HG03103 (cell line): ENCODE data around the gene KATNIP.

Source experiments
- ATAC-seq: cut with Tn5 transposase; IDR thresholded peaks from one replicate; pipeline ENCODE4 v1.9.1; 2021; ENCODE audit warnings: low read depth; ENCODE audit not compliant: unreplicated experiment

KATNIP gene

DNA sequence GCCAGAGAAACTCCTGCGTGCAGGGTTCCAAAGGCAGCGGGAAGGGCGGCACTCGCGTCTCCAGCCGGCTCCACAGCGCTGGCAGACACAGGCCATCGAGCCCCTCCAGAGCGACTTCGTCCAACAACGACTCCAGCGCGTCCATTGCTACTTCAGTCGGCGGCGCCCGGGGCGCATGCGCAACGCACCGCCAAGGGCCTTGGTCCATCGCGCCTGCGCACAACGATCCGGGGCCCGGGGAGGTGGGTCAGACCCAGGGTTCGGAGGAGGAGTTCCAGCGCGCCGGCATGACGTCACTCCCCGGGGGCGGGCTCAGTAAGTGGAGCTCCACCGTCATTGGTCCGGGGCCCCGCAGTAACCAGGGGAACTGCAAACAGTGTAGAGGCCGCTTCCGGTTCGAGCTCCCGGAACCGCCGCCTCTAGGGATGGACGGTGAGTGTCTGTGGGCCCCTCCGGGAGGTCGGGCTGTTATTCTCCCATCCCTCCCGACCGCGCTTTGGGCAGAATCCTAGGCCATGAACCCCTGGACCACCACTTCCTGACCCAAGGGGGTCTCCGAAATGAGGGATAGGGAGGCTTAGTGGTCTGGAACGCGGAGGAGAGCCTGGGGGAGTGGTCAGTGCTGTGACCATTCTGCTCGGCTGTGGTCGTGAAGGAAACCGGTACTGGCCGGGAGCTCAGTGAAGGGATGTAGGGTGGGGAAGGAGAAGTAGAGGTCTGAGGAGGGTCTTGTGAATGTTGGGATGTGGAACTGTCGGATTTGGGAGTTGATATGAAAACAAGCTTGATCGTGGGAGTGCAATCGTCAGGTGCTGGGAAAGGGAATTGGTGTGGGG is at the start of gene KATNIP, which contains the start of gene GTF3C1:
KATNIP (plus strand) TSS at position 399 of the 836 bp plus-strand sequence; CDS start at position 426, 27 bp downstream.
GTF3C1 (minus strand) TSS at position 168 of the 836 bp plus-strand sequence; CDS start at position 145, 23 bp downstream.
- peak; percentile 98 for ATAC-seq

DNA sequence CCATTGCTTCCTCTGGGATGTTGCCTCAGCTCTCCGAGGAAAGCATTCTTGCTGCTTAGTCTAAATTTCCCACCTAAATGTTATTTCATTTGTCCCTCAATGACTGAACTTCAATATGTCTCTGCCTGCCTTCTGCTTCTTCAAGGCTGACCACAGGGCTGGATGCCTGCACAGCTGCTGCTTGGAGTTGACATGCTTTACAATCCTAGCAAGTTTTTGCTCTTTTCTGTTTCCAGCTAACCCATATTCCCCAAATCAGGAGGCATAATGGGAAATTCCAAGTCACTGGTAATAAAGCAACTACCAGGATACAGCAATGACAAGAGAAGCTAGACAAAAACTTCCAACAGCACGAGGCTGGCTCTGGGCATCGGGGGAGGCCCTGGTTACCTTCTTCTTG is 49.1 kb upstream of the KATNIP start:
- no peak for ATAC-seq

- no peak for ATAC-seq
Observed at GRCh38 chr16:27503662-27504061, 46.3 kb upstream of the KATNIP start.

DNA sequence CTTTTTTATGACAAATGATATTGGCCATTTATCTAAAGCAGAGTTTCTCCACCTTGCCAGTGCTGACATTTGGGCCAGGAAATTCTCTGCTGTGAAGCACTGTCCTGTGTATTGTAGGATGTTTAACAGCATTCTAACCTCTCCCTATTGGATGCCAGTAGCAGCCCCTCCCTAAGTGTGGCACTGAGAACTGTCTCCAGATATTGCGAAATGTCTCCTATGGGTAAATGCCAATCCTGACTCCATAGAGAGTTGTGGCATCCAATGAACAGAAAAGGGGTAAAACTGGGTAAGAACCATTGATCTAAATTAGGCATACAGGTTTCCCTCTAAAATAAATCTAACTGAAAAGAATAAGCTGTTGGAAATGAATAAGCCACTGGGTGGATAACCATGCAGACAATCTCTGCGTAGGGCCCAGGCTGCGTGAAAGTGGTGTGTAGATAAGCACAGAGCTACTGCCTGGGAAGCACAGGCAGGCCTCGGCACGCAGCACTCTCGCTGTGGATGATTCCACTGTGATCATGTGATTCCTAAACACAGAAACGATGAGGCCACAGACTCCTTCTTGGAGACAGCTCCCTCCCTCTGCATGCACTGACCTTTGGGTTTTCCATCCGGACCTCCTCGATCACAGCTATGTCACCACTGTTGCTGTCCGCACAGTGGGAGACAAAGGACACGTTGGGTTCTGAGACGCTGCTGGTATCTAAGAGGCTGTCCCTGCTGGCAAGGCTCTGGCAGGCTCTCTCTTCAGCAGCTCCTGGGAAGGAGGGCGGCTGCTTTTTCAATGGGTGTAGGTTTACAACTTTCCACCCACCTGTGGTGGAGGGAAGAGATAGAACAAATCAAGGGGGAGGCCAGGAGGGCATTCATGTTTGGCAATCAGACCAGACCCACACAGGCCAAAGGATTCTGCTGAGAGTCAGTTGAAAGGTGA is 44.4 kb upstream of the KATNIP start:
- ATAC-seq: no peak

GRCh38 chr16:27506771-27507170 is 43.2 kb upstream of the KATNIP start:
- ATAC-seq: no peak

DNA sequence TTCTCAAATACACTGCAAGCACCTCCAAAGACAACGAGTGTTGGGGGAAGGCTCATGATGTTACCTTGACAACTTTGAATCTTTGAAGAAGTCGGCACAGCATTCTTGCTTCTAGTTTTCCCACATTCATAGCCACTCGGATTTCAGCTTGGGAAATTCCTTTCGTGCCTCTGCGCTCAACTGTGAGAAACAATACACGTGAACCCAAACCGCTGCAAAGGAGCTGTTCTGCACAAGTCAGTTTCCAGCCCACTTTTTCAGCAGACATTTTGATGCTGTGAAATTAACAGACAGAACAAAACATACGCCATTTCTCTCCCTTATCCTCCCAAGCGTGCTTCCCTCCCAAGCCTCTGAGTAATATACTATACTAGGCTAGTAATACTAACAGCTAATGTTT is 41.5 kb upstream of the KATNIP start:
- no peak for ATAC-seq

DNA sequence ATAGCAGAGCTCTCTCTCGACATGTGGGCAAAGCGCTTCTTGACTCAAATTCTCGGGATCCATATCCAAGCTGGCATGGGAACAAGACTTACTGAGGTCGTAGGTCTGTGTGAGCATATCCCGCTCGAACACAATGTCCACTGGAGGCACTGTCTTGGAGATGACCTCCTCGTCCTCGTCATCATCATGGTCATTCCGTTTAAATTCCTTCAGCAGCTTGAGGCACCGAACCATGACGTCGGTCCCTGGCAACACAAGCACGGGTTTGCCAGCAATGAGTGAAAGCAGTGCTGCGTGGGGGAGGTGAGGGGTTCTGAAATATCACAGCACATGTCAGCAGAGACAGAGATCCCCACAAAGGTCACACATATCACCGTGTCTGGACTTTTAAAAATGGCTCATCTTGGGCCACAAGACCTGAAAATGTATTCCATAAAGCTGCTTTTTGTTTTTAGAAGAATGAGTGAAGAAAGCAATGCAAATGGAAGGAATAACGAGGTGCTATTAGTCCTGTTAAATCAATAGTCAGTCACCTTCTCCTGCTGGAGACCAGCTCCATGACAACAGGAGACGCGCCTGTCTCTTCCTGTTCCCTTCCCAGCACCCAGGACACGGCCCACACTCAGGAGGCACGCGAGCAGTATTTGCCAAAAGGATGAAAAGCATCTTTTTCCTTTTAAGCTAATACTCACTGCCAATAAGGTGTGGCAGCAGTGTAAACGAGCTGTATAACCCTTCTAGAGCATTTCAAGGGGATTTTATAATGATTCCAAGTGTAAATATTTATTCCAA is 38.1 kb upstream of the KATNIP start:
- no peak for ATAC-seq

- no peak for ATAC-seq
Observed at GRCh38 chr16:27514806-27515205, 35.1 kb upstream of the KATNIP start.

DNA sequence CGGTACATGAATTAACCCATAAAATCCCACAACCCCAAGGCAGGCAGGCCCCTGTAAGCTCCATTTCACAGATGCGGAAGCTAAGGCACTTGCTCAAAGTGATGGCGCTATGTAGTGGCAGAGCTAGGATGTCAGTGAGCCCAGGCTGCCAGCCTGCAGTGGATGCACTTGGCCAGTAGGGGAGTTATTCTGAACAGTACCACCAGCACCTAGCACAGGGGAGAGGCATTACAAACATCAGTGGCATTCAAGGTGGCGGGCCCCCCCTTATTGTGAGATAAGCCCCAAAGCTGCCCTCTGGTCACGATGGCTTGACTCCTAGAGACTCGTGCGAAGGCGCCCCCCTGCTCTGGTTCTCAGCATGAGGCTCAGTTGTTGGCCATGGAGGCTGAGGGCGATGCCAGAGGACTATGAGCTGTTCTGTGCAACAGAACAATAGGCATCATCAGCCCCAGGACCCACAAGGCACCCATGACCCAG is 34.0 kb upstream of the KATNIP start:
- no peak for ATAC-seq

DNA sequence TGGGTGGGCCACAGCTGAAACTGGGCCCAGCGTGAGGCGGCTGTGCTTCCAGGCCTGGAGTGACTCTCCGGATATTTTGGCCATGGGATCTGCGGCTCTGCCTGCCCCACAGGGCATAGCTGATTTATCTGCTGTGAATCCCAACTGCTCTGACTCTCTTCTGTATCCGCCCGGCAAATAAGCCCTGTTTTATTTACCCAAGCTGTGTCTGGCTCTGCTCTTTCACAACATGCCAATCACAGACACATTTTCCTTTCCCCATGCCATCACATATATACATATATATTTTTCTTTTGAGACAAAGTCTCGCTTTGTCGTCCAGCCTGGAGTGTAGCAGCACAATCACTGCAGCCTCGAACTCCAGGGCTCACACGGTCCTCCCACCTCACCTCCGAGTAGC is 33.6 kb upstream of the KATNIP start:
- ATAC-seq: no peak

- ATAC-seq: no peak
Observed at GRCh38 chr16:27517664-27518063, 32.3 kb upstream of the KATNIP start.

DNA sequence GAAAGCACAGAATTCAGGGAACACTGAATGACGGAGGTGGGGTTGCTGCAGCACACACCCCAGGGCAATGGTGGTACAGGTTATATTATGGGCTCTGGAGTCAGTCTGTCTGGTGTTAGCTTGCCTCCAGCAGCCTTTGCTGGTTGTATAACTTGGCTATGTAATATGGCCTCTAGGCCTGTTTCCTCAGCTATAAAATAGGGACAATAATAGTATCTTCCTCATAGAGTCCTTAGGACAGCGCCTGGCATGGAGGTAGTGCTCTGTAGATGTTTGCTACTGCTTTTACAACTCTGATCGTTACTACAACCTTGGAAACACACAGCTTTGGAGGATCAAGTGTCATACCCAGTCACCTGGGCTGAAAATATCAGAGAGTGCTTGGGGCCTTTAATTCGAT is 31.7 kb upstream of the KATNIP start:
- no peak for ATAC-seq

- no peak for ATAC-seq
Observed at GRCh38 chr16:27520982-27521673, 28.8 kb upstream of the KATNIP start.

GRCh38 chr16:27522173-27522707 is 27.7 kb upstream of the KATNIP start:
- ATAC-seq: no peak

GRCh38 chr16:27526180-27526579 is 23.8 kb upstream of the KATNIP start:
- no peak for ATAC-seq

DNA sequence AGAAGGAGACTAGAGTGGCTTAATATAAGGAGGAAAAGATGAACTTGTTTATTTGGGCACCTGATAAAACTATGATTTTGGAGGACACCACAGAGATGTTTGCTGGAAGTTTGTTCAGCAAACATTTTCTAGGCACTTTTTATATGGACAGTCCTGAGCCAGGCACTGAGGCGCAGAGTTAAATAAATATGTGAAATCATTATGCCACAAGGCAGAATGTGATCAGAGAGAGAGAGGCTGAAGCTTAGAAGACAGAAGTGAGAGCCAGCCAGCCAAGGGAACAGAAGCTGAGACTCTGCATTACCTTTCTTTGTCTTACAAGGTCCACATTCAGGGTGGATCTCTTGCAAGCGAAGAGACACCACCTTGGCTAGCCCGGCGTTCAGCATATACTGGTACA is 21.6 kb upstream of the KATNIP start:
- ATAC-seq: no peak

- ATAC-seq: no peak
Observed at GRCh38 chr16:27529962-27530361, 20.0 kb upstream of the KATNIP start.

DNA sequence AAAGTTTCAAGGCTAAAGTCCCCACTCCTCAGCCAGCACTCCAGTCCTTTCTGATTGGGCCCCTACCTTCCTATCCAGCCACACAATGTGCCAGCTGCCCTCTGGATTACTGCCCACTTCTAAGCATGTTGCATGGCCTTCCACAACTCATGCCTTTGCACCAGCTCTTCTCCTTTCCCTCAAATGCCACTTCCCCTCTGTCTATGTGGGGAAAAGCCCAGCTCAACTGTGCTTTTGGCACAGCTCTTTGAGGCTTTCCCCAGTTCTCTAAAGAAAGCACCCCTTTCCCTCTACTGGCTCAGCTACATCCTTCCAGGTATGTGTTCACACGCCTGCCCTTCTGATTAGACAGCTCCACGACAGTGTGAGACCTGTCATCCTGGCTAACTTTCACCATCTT is 18.8 kb upstream of the KATNIP start:
- ATAC-seq: no peak
